OCI-LY3 (cell line): ENCODE data around the gene HIP1R.

Experiments used
- CTCF ChIP-seq: fragments of 200-600, 300-600 bp; sonication (generic); IDR thresholded peaks from 2 replicates; pipeline ENCODE4 v1.5.1; 2014; ENCODE audit warnings: antibody characterized with exemption, low read length, low read depth
- EZH2phosphoT487 ChIP-seq: fragments of 200-600 bp; shearing (Covaris generic); IDR thresholded peaks from 2 replicates; pipeline ENCODE4 v1.6.1; 2018; ENCODE audit warnings: antibody characterized with exemption, mixed run types, low read depth

- no peak for TF ChIP-seq CTCF
- no peak for TF ChIP-seq EZH2phosphoT487
Measured at GRCh38 chr12:122847921-122848421, 12.7 kb downstream of the HIP1R start.
